GM21381 (cell line): ENCODE data around the gene FBLIM1.

Experiments
- ATAC-seq: cut with Tn5 transposase; IDR thresholded peaks from one replicate; pipeline ENCODE4 v1.9.1; 2021; ENCODE audit warnings: mild to moderate bottlenecking, moderate library complexity; ENCODE audit not compliant: unreplicated experiment

The FBLIM1 gene

DNA sequence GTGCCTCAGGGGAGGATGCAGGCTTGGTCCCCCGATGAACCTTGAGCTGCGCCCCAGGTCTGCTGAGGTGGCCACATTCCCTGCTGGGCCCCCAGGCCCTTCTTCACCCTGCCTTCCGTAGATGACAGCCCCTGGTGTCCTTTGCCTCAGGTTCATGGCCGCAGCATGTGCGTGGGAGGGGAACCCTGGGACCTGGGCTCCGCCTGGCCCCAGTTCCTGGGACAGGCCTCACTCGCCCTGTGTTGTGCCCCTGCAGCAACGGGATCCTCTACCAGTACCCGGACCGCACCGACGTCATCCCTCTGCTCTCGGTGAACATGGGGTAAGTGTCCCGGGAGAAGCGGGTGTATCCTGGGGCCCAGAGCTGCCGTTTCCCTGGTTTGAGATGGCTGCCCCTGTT lies 27.7 kb upstream of the FBLIM1 start:
- no peak for ATAC-seq

DNA sequence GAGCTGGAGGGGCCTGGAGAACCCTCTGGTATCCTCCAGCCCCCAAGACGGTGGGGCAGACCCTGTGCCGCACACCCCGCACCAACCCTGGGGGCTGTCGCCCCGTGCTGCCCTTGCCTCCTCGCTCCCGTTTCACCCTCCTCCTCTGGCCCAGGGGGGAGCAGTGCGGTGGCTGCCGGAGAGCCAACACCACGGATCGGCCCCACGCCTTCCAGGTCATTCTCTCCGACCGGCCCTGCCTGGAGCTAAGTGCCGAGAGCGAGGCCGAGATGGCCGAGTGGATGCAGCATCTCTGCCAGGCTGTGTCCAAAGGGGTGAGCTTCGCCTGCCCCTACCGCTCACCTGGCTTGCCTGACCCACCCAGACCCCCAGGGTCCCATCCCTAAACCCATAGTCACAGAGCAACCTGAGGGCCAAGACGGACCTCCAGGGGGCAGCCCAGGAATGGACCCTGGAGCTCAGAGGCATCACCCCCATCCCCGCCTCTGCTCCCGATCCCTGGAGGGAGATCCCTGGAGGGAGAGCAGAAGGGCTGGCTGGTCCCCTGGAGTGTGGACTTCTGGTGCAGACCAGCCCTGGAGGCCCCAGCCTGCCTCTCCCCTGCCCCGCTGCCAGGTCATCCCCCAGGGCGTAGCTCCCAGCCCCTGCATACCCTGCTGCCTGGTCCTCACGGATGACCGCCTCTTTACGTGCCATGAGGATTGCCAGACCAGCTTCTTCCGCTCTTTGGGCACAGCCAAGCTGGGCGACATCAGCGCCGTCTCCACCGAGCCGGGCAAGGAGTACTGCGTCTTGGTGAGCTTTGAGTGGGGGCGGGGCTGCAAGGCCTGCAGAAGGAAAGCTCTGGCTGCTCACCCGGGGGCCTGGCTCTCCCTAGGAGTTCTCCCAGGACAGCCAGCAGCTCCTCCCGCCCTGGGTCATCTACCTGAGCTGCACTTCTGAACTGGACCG lies 26.6 kb upstream of the FBLIM1 start:
- no peak for ATAC-seq

DNA sequence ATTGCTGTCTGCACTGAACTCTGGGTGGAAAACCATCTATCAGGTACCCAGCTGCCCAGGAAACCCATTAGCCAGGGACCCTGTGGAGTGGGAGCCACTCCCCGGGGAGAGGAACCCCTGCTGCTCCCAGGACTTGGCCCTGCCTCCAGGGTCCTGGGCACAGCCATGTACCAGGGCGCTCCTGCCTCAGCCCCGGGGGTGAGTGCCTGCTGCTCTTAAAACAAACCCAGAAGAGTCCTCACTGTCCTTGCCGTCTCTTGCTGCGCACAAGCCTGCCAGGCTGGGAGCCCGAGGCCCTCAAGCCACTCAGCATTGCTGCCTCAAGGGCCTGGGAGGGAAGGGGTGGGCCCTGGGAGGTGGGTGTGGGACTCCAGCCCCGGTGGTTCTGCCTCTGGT lies 25.9 kb upstream of the FBLIM1 start:
- ATAC-seq: no peak

GRCh38 chr1:15733218-15733725 lies 25.3 kb upstream of the FBLIM1 start:
- no peak for ATAC-seq

- no peak for ATAC-seq
Observed at GRCh38 chr1:15733726-15734226, 24.8 kb upstream of the FBLIM1 start.

GRCh38 chr1:15734296-15734695 lies 24.3 kb upstream of the FBLIM1 start:
- no peak for ATAC-seq

DNA sequence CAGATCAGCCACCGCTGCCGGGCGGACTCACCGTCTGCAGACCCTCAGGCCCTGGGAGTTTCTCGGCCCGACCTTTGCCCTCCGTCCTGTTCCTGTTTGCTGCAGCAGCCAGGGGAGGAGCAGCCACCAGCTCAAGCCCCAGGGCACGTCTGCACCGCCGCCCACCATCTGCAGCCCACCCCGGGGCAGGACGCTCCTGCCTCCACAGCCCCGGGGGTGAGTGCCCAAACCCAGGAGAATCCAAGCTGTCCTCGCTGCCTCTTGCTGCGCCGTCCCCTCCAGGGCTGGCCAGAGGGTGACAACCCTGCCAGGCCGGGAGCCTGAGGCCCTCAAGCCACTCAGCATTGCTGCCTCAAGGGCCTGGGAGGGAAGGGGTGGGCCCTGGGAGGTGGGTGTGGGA lies 23.7 kb upstream of the FBLIM1 start:
- ATAC-seq: no peak

DNA sequence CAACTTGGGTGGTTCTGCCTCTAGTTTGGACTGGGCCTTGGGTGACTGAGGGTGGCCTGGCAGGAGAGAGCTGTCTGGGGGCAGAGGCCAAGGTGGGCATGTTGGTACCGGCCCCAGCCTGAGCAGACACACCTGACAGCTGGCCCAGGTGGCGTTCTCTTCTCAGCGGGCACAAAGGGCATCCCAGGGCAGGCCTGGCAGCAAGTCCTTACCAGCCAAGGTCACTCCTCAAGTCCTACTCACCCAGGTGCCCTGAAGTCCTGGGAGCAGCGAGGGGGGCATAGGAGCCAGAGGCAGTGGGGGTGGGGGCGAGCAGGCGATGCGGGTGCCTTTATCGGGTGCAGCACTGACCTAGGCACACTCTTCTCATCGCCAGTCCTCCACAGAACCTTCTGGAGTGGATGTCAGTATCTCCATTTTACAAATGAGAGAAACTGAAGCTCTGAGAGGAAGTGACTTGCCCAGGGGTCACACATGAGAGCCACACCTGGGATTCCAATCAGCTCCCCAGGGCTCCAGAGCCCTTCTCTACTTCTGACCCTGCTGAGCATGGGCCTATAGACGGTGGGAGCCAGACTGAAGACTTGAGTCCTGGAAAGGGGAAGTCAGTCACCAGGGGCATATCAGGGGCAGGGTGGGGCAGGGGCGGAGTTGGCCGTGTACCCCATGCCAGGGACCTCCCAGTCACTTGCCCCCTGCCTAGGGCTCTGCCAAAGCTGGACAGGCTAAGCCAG lies 23.1 kb upstream of the FBLIM1 start:
- ATAC-seq: no peak

DNA sequence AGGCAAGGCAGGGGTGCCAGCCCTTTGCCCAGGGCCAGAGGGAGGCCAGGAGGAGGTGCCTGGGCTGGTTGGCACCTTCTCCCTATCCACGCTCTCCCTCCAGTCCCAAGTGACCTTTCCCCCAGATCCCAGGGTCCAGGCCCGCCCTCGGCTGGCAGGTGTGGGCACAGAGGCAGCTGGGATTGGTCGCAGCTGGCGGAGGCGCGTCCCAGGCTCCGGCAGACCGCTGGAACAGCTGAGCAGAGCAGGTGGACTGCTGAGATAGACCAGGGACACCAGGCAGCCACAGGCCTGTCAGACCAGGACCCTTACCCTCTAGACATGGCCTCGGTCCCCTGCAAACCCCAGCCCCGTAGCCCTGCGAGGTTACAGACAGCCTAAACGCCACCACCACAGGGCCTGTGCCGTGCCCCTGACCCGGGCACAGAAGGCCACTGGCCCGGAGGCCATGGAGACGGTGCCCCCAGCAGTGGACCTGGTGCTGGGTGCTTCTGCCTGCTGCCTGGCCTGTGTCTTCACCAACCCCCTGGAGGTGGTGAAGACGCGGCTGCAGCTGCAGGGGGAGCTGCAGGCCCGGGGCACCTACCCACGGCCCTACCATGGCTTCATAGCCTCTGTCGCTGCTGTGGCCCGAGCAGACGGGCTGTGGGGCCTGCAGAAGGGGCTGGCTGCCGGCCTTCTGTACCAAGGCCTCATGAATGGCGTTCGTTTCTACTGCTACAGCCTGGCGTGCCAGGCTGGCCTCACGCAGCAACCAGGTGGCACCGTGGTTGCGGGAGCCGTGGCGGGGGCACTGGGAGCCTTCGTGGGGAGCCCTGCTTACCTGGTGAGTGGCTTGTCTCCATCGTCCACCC lies 22.3 kb upstream of the FBLIM1 start, which contains the start of gene SLC25A34:
TSS of gene SLC25A34 (plus strand) at position 221 of the 854 bp plus-strand sequence. CDS start at position 449, 228 bp downstream.
- ATAC-seq: no peak

GRCh38 chr1:15736892-15737261 lies 21.7 kb upstream of the FBLIM1 start:
- ATAC-seq: no peak

GRCh38 chr1:15737324-15738319 lies 21.0 kb upstream of the FBLIM1 start:
- no peak for ATAC-seq

GRCh38 chr1:15738416-15739113 lies 20.0 kb upstream of the FBLIM1 start:
- ATAC-seq: no peak

GRCh38 chr1:15739259-15739658 lies 19.3 kb upstream of the FBLIM1 start:
- ATAC-seq: no peak

DNA sequence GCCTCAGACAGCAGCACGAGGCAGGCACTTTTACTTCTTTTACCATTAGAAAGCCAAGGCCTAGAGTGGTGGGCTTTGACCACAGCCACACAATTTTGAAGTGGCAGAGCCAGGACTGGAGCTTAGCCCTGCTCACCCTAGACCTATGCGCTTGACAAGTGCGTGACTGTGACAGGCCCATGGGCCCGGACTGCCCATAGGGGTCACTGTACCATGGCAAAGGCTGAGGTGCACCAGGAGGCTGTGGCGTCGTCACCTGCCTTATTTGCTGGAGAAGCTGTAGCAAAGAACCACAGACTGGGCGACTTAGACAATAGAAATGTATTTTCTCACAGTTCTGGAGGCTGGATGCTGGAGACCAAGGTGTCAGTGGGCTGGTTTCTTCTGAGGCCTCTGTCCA lies 18.9 kb upstream of the FBLIM1 start:
- ATAC-seq: no peak

- ATAC-seq: no peak
Observed at GRCh38 chr1:15740924-15741850, 17.4 kb upstream of the FBLIM1 start.

- no peak for ATAC-seq
Observed at GRCh38 chr1:15742339-15742801, 16.2 kb upstream of the FBLIM1 start, which contains the start of gene TMEM82. TMEM82 (plus strand) TSS chr1:15742499; CDS start chr1:15742560, 61 bp downstream.

DNA sequence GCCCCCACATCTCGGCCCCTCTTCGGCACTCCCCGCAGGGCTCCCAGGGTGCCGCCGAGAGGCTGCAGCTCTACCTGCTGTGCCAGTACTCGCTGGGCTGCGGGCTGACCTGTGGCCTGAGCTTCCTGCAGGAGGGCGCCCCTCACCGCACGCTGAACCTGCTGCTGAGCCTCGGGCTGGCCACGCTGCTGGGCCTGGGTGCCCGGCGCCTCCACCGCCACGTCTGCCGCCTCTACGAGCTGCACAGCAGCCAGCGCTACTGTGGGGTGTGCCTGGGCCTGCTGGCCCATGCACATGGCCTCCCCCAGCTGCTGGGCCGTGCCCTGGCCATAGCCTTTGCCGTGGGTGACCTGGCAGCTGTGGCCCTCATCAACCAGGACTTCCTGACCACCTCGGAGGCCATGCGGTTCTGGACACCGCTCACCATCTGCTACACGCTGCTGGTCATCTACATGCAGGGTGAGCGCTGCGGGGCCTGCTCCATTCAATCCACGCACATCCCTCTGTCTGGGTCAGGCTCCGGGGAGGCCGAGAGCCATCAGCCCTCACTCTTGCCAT lies 14.4 kb upstream of the FBLIM1 start:
- ATAC-seq: no peak
